HL-60 (cell line): Measurements from ENCODE around the gene PLEKHO1.

Source experiments
- DNase-seq, 2 experiments: peaks; one replicate each; pipeline ENCODE4 v3.0.0-alpha.2; 2010 to 2020; ENCODE audit warnings: low read depth in 1 of 2, low spot score in 1 of 2
- H3K27ac ChIP-seq: fragments of 250-450 bp; sonication (Bioruptor Pico); replicated peaks from 2 replicates; pipeline ENCODE4 v1.5.1; 2020; ENCODE audit warnings: mild to moderate bottlenecking, moderate library complexity
- H3K27me3 ChIP-seq: fragments of 250-450 bp; sonication (Bioruptor Pico); 2 replicates; pipeline ENCODE4 v1.5.1; 2021; ENCODE audit warnings: mild to moderate bottlenecking, moderate library complexity; ENCODE audit not compliant: insufficient read depth, poor library complexity, severe bottlenecking
- H3K4me3 ChIP-seq: replicated peaks from 2 replicates; pipeline ENCODE4 v1.5.1; 2011; ENCODE audit warnings: mild to moderate bottlenecking, control low read depth, low read length; ENCODE audit not compliant: insufficient read depth
- GABPA ChIP-seq: IDR thresholded peaks from 2 replicates; pipeline ENCODE4 v1.6.1; 2012; ENCODE audit warnings: low read depth
- POLR2AphosphoS5 ChIP-seq: IDR thresholded peaks from 2 replicates; pipeline ENCODE4 v1.6.1; 2012; ENCODE audit warnings: low read depth
- REST ChIP-seq: IDR thresholded peaks from 2 replicates; pipeline ENCODE4 v1.6.1; 2012; ENCODE audit warnings: low read depth; ENCODE audit not compliant: insufficient replicate concordance
- SPI1 ChIP-seq: IDR thresholded peaks from 2 replicates; pipeline ENCODE4 v1.6.1; 2012; ENCODE audit warnings: low read depth, mild to moderate bottlenecking, borderline replicate concordance
- long read RNA-seq: library from polyadenylated mRNA; unstranded; transcript quantifications from one replicate; pipeline ENCODE4 v2.0.0, GENCODE V29; 2020
- TF ChIP-seq, protein P1 (sequence below): IDR thresholded peaks from one replicate; pipeline ENCODE4 v1.5.1; 2011; ENCODE audit warnings: low read length, control low read depth, inconsistent platforms; ENCODE audit not compliant: insufficient read depth

PLEKHO1 gene, protein sequence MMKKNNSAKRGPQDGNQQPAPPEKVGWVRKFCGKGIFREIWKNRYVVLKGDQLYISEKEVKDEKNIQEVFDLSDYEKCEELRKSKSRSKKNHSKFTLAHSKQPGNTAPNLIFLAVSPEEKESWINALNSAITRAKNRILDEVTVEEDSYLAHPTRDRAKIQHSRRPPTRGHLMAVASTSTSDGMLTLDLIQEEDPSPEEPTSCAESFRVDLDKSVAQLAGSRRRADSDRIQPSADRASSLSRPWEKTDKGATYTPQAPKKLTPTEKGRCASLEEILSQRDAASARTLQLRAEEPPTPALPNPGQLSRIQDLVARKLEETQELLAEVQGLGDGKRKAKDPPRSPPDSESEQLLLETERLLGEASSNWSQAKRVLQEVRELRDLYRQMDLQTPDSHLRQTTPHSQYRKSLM
- long read RNA-seq, partial matches to known transcripts: 0 of 1 reads
- long read RNA-seq, other reads (novel, unspliced or antisense): 0 of 1 reads

- peak in 1 of 2 experiments; percentile 76 for DNase-seq
- H3K27ac ChIP-seq: peak within 1 kb of the TSS; percentile 86
- peak within 1 kb of the TSS; percentile 62 for H3K4me3 ChIP-seq
- no peaks in the 10 kb centered on the region for H3K27me3 ChIP-seq
- no peak for TF ChIP-seq GABPA
- no peak for TF ChIP-seq POLR2AphosphoS5
- no peak for TF ChIP-seq REST
- TF ChIP-seq, protein P1, sequence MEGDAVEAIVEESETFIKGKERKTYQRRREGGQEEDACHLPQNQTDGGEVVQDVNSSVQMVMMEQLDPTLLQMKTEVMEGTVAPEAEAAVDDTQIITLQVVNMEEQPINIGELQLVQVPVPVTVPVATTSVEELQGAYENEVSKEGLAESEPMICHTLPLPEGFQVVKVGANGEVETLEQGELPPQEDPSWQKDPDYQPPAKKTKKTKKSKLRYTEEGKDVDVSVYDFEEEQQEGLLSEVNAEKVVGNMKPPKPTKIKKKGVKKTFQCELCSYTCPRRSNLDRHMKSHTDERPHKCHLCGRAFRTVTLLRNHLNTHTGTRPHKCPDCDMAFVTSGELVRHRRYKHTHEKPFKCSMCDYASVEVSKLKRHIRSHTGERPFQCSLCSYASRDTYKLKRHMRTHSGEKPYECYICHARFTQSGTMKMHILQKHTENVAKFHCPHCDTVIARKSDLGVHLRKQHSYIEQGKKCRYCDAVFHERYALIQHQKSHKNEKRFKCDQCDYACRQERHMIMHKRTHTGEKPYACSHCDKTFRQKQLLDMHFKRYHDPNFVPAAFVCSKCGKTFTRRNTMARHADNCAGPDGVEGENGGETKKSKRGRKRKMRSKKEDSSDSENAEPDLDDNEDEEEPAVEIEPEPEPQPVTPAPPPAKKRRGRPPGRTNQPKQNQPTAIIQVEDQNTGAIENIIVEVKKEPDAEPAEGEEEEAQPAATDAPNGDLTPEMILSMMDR: no peak
- TF ChIP-seq SPI1: no peak
Observed at GRCh38 chr1:150149271-150150132, at the start of gene PLEKHO1. PLEKHO1 (plus strand) TSS chr1:150149916; CDS start chr1:150150258, 342 bp downstream.

- Histone ChIP-seq H3K27ac (no peak overlapping the region), H3K27me3 (no peaks in the 10 kb centered on the region), H3K4me3 (no peak overlapping the region)
- DNase-seq: no peak
- TF ChIP-seq, protein P1: no peak
- TF ChIP-seq POLR2AphosphoS5 (no peak), SPI1 (no peak), REST (no peak), GABPA (no peak)
Observed at GRCh38 chr1:150102986-150103385, 46.7 kb upstream of the PLEKHO1 start.

GRCh38 chr1:150106341-150106740, 43.4 kb upstream of the PLEKHO1 start:
- no peak for DNase-seq
- Histone ChIP-seq H3K27me3 (no peaks in the 10 kb centered on the region), H3K27ac (no peak overlapping the region), H3K4me3 (no peak overlapping the region)
- no peak for TF ChIP-seq REST
- TF ChIP-seq, protein P1: no peak
- TF ChIP-seq POLR2AphosphoS5: no peak
- TF ChIP-seq GABPA: no peak
- TF ChIP-seq SPI1: no peak
